Measurements from ENCODE around the gene HOXD1.

DNA sequence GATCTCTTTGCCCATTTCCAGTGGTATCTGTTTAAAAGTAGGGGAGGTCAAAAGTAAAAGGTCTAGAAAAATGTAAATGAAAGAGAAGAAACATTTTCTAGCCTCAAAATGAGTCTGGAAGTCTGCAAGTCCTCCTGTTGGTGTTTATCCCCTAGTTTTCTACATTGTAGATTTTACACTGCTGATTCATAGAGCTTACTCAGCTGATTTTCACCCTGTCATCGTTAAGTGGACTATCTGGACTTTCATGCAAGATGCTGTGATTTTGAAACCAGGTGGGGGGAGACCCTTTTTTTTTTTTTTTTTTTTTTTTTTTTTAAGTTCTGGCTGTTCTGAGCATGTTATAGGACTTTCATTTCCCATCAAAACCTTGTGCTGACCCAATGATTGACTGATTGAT is 21.1 kb upstream of the HOXD1 start:
- TF ChIP-seq, protein P1, sequence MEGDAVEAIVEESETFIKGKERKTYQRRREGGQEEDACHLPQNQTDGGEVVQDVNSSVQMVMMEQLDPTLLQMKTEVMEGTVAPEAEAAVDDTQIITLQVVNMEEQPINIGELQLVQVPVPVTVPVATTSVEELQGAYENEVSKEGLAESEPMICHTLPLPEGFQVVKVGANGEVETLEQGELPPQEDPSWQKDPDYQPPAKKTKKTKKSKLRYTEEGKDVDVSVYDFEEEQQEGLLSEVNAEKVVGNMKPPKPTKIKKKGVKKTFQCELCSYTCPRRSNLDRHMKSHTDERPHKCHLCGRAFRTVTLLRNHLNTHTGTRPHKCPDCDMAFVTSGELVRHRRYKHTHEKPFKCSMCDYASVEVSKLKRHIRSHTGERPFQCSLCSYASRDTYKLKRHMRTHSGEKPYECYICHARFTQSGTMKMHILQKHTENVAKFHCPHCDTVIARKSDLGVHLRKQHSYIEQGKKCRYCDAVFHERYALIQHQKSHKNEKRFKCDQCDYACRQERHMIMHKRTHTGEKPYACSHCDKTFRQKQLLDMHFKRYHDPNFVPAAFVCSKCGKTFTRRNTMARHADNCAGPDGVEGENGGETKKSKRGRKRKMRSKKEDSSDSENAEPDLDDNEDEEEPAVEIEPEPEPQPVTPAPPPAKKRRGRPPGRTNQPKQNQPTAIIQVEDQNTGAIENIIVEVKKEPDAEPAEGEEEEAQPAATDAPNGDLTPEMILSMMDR (IDR thresholded peaks at IDR 0.05; ENCODE audit: borderline replicate concordance, extremely low read depth, low read length, poor library complexity, severe bottlenecking), result no peak
- TF ChIP-seq EZH2 (IDR thresholded peaks at IDR 0.05; ENCODE audit: borderline replicate concordance, low read depth, low read length, severe bottlenecking), result no peak

All from DND-41 (cell line).